AG20443 (cell line): Measurements from ENCODE around the gene IFI16.
"Not testable (repeated sequence)": the region's sequence is repeated elsewhere in the genome, so short reads cannot be mapped to it uniquely, and the experiment has no call there.

Experiments
- DNase-seq: peaks from one replicate; pipeline ENCODE4 v3.0.0; 2012; ENCODE audit warnings: low spot score, mixed read lengths

Gene IFI16

DNA sequence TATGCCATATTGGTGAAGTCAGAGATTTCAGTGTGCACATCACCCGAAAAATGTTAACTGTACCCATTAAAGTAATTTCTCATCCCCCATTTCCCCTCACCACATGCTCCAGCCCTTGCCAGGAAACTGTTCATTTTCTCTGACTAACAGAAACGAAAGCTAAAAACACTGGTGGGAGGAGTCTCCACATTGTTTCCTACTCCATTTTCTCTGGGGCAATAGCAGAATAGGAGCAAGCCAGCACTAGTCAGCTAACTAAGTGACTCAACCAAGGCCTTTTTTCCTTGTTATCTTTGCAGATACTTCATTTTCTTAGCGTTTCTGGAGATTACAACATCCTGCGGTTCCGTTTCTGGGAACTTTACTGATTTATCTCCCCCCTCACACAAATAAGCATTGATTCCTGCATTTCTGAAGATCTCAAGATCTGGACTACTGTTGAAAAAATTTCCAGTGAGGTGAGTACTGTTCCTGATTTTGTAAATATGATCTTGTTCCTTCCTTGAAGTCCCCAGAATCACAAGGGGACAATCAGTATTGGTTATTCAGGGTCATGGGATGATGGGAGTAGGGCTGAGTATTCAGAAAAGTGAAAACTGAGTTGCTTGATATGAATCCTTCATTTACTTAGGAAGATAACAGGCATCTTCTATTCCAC lies at the start of gene IFI16:
TSS of gene IFI16 (plus strand) at position 204 of the 658 bp plus-strand sequence. CDS start 4,774 bp downstream, outside the sequence.
- DNase-seq = peak; percentile 88

DNA sequence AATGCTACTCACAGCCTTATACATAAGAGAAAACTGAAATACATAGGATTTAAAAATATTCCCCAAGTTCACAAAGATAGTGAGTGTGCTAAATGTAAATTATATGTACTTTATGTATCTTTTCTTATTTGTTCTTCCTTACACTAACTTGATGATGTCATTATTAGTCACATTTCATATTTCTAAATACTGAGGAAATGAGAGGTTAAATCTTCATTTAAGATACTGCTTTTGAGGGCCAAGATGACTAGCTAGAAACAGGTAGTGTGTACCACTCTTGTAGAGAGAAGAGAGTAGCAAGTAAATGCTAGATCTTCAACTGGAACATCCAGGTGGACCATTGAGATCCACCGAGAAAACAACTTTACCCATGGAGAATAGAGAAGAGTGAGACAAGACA lies 48.5 kb upstream of the IFI16 start:
- DNase-seq = no peak

- no peak for DNase-seq
Measured at GRCh38 chr1:158962983-158963382, 46.7 kb upstream of the IFI16 start.

GRCh38 chr1:158969166-158969565 lies 40.5 kb upstream of the IFI16 start:
- no peak for DNase-seq

DNA sequence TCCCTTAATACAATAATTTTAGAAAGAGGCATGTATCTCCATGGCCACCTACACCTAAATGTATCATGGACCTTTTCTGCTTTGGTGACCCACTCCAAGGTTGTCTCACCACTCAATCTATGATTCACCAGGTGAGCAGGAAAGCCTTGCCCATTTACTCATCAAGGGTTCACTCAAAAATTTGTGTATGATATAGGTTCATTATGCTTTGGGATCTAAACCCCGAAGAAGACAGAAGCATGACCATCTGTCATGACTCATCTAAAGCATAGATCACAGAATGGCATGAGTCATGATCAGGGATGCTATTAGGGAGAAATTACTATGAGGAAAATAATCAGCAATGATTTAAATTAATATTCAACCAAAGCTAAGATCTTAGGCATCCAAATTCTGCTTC lies 39.9 kb upstream of the IFI16 start:
- DNase-seq = no peak

DNA sequence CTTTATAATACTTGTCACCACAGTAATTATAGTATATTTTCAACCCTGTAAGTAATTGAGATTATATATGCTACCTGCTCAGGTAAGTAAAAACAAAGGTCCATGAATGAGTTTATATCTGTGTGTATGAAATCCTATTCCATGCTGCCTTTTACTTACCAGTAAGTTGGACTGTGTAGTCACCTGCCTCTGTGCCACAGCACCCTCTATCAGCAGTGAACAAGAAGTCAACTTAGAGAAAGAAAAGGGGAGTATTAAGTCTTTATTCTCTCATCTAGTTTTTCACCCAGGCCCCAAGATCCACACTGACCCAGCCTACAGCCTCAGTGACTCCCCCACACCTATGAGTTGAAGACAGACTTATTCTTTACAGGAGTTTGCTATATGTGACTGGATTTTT lies 36.9 kb upstream of the IFI16 start:
- no peak for DNase-seq

GRCh38 chr1:158976219-158976618 lies 33.5 kb upstream of the IFI16 start:
- no peak for DNase-seq

- no peak for DNase-seq
Measured at GRCh38 chr1:158978730-158979129, 31.0 kb upstream of the IFI16 start.

DNA sequence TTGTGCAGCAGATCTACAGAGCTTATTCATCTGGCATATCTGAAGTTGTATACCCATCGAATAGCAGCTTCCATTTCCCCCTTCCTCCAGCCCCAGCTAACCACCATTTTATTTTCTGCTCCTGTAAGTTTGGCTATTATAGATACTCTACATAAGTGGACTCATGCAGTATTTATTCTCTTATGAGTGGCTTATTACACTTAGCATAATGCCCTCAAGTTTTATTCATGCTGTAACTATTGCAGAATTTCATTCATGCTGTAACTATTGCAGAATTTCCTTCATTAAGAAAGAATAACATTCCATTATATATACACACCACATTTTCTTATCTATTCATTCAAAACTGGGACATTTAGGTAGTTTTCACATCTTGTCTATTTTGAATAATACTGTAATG lies 30.5 kb upstream of the IFI16 start:
- no peak for DNase-seq

- no peak for DNase-seq
Measured at GRCh38 chr1:158983235-158983634, 26.5 kb upstream of the IFI16 start.

DNA sequence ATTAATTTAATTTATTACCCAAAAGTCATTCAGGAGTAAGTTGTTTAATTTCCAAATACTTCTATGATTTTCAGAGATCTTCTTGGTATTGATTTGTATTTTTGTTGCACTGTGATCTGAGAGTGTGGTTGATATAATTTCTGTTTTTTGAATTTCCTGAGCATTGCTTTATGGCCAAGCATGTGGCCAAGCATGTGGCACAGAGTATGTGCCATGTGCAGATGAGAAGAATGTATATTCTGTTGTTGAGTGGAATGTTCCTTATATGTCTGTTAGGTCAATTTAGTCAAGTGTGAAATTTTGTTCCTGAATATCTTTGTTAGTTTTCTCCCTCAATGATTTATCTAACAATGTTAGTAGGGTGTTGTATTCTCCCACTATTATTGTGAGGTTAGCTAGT lies 25.3 kb upstream of the IFI16 start:
- DNase-seq = no peak

DNA sequence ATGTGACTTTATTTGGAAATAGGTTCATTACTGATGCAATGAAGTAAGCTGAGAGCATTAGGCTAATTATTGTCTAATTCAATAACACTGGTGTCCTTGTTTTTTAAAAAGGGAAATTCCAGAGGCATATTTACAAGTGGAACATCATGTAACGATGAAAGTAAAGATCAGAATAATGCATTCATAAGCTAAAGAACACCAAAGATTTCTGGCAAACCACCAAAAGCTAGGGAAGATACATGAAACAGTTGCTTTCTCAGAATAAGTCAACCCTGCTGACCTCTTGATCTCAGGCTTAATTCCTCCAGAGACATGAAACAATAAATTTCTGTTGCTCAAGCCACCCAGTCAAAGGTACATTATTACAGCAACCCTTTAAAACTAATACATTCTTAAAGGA lies 20.3 kb upstream of the IFI16 start:
- DNase-seq = no peak

GRCh38 chr1:158992787-158993312 lies 16.9 kb upstream of the IFI16 start:
- no peak for DNase-seq

- DNase-seq = no peak
Measured at GRCh38 chr1:158996998-158997397, 12.7 kb upstream of the IFI16 start.

DNA sequence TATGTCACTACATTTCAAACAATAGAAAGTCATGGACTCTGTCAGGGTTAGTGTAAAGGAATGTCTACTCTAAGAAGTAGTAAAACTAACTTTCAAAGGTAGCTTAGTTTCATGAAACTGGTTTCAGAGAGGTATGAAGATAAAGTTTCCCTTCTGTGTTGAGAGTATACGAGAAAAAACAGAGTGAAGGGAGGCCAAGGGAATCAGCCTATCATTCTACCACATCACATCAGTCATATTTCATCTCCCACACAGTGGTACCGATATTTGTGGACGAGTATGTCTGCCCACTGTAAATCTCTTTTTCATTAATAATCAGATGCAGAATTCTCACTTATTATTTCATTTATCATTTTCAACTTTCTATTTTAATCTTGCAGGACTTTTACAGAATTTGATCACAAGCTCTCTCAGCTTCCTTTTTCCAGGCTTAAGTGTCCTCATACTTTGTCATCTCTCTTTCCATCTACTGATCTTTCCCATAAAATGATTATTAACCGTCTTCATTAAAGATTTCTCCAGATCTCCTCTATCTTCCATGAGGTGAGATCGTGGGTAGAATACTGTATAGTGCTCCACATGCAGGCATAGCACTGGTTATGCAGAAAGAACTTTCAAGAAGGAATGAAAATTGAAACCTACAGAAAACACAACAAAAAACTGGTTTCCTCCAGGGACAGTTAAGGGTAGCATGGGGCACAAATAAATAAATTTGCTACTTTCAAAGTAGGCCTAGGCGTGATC lies 11.5 kb upstream of the IFI16 start:
- DNase-seq = no peak

DNA sequence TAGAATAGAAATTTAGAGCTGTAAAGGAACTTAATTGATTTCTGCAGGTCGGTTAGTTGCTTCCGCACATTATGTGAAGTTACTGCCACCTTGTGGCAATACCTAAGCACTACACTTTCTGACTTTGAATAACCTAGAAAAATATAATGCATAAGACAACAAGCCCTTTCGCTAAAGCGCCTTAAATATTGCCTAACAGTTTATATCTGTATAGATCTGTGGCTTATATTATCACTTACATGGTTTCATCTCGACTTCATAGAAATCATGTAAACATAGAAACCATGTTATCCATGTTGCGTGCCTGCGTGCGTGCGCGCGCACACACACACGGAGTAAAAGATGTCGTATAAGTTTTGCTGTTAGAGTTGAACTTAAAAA lies 10.9 kb upstream of the IFI16 start:
- peak; percentile 38 for DNase-seq

DNA sequence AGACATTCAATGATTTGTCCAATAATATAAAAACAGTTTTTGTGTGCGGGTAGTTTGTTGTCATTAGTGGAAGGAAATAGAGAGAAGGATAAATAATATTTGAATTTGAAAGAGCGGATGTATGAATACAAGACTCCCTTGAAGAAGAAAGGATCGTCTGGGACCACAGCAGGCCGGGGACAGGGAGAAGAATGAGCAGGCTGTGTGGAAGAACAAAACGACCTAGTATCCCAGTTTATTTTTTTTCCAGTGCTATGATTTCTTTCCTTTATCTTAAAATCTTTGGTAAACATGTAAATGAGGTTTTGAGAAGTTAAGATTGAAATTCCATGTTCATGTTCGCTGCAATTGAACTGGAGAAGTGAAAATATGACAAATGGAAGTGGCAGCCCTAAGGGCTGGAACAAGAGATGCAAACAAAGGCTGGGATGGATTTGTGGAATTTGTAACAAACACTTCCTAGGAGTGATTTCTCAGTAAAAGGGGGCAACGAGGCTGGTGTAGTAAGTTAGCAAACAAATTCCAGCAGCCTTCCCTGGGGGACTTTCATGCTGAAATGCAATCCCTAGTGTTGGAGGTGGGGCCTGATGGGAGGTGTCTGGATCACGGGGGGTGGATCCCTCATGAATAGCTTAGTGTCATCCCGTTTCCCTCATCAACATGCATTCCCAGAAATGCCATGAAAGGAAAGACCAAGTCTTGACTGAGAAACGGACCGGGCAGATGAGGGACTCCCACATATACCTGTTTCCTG lies 10.2 kb upstream of the IFI16 start:
- peak; percentile 74 for DNase-seq

- no peak for DNase-seq
Measured at GRCh38 chr1:159000070-159000409, 9.7 kb upstream of the IFI16 start.

DNA sequence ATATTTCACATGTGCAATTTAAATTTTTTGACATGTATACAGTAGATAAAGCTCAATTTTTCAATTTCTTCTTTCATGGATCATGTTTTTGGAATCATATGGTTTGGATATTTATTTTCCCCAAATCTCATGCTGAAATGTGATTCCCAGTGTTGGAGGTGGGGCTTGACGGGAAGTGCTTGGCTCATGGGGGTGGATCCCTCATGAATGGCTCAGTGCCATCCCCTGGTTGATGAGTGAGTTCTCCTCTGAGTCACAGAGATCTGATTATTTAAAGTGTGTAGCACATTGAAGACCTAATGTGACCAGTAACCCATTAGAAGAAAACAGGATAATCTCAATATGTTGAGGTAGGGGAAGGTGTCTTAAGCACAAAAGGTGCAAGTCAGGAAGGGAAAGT lies 9.1 kb upstream of the IFI16 start:
- DNase-seq = peak; percentile 81

DNA sequence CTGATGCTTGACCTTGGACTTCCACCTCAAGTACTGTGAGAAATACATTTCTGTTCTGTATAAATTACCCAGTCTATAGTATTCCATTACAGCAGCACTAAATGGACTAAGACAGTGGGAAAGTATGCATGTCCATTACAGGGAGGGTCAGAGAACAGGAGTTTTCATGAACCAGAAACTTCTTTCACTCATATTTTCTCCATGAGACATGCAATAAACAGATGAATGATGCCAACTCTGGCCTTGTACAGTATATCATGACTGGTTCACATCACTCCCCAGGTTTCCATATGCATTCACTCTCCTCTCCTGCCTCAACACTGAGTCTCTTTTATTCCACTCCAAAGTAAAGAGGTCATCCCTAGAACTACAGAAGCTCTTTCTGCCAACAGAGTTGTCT lies 4.5 kb upstream of the IFI16 start:
- no peak for DNase-seq

DNA sequence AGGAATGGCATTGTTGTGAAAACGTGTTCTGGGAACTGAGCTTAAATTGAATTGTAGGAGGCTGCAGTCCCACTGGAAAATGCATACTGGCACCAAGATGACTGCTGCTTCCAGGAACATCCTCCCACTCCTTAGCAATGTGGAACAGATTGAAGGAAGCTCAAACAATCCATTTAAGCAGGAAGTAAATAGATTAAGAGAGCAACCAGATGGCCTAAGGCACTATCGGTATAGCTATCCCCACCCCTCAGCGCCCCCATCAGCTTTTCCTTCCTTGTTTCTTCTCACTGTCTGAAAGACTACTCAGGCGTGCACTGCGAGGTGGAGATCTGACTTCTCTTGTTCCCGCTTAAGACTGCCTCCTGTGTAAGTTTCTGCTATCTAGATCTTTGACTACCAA lies 4.0 kb upstream of the IFI16 start:
- no peak for DNase-seq

DNA sequence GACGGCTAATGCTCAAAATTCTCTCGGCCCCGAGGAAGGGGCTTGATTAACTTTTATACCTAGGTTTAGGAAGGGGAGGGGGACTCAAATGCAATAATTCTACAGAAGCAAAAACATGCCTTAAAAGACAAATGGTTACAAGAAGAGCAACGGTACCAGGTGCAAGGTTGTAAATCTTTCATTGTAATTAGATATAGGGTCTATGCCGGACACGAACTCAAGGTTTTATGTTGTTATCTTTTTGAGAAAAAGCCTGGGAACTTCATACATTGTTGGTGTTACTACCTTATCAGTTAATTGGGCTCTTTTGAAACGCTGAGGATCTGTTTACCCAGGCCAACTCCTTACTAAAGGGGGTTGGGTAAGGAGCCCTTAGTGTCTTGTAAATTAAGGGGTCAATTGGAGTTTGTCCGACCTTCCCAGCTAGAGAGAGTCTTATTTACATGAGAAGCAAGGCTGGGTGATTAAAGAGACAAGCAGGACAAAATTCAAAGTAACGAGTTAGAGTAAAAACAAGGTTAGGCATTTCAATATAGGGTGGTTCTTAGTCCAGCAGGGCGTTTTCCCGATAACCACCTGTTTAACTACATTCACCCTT lies 3.4 kb upstream of the IFI16 start:
- not testable (repeated sequence) for DNase-seq

GRCh38 chr1:159007726-159008125 lies 2.0 kb upstream of the IFI16 start:
- no peak for DNase-seq
